ENCODE data around the gene KRTAP10-11.

GRCh38 chr21:44664691-44665090, 18.5 kb downstream of the KRTAP10-11 start:
- no peak for TF ChIP-seq CTCF (IDR thresholded peaks at IDR 0.05)
- TF ChIP-seq POLR2A (IDR thresholded peaks at IDR 0.05): no peak
